Right atrium auricular region (tissue), 2 donors: ENCODE data around the gene MUSTN1. TPM values are rescaled to one million over a fixed set of nuclear protein-coding genes. Genes with fewer than 3 reads are reported as not detected.

Source experiments
- DNase-seq: peaks from one replicate; pipeline ENCODE4 v3.0.0-alpha.2; 2019; ENCODE audit warnings: low spot score
- H3K27ac ChIP-seq, 2 donors: fragments of 200-600 bp; sonication (generic); 1 replicate in 1 of 2; 2 replicates in 1 of 2; pipeline ENCODE4 v1.5.1; 2016 to 2019
- H3K27me3 ChIP-seq, 2 donors: fragments of 200-600 bp; sonication (generic); one replicate each; pipeline versions ENCODE4 v1.5.1 to v1.6.0; 2017 to 2019
- H3K36me3 ChIP-seq: fragments of 200-600 bp; sonication (generic); one replicate; pipeline ENCODE4 v1.5.1; 2016
- H3K4me1 ChIP-seq, 2 donors: fragments of 200-600 bp; sonication (generic); one replicate each; pipeline versions ENCODE4 v1.5.1 to v1.6.0; 2017 to 2019
- H3K4me3 ChIP-seq, 2 donors: fragments of 200-600 bp; sonication (generic); 1 replicate in 1 of 2; 2 replicates in 1 of 2; pipeline ENCODE4 v1.5.1; 2017 to 2019; ENCODE audit warnings: mild to moderate bottlenecking in 1 of 2, moderate library complexity in 1 of 2
- H3K9me3 ChIP-seq, 2 donors: fragments of 200-600 bp; sonication (generic); one replicate each; pipeline ENCODE4 v1.5.1; 2019
- CTCF ChIP-seq, 2 donors: fragments of 200-600 bp; sonication (generic); IDR thresholded peaks; one replicate each; pipeline ENCODE4 v1.5.1; 2019; ENCODE audit warnings: antibody characterized with exemption in 2 of 2
- total RNA-seq, 2 donors: library from RNA; depleted of rRNA; stranded (reverse); fragments of >200 nt; gene quantifications; one replicate each; pipeline ENCODE4 v1.1.0, GENCODE V29; 2016

MUSTN1 gene
- total RNA-seq, 2 donors from 2014 or later: 43.8 to 45.0 TPM

- H3K27me3 ChIP-seq: no peaks in the 10 kb centered on the region
- no peaks in the 10 kb centered on the region for H3K36me3 ChIP-seq
- H3K27ac ChIP-seq: no peak overlapping the region
- H3K4me1 ChIP-seq: no peaks in the 10 kb centered on the region
- no peak overlapping the region for H3K4me3 ChIP-seq
- no peak for TF ChIP-seq CTCF (IDR thresholded peaks at IDR 0.05)
- DNase-seq: no peak
- no peaks in the 10 kb centered on the region for H3K9me3 ChIP-seq
Measured at GRCh38 chr3:52872245-52872644, 37.4 kb upstream of the MUSTN1 start.

GRCh38 chr3:52871761-52872160, 36.9 kb upstream of the MUSTN1 start:
- H3K4me3 ChIP-seq: no peak overlapping the region
- H3K9me3 ChIP-seq: no peaks in the 10 kb centered on the region
- no peak for TF ChIP-seq CTCF (IDR thresholded peaks at IDR 0.05)
- no peak overlapping the region for H3K27ac ChIP-seq
- H3K27me3 ChIP-seq: no peaks in the 10 kb centered on the region
- H3K36me3 ChIP-seq: no peaks in the 10 kb centered on the region
- DNase-seq: no peak
- H3K4me1 ChIP-seq: no peaks in the 10 kb centered on the region

- TF ChIP-seq CTCF (IDR thresholded peaks at IDR 0.05): no peak
- no peak overlapping the region for H3K4me3 ChIP-seq
- H3K36me3 ChIP-seq: no peaks in the 10 kb centered on the region
- H3K27ac ChIP-seq: no peak overlapping the region
- DNase-seq: no peak
- no peaks in the 10 kb centered on the region for H3K9me3 ChIP-seq
- no peaks in the 10 kb centered on the region for H3K27me3 ChIP-seq
- H3K4me1 ChIP-seq: no peaks in the 10 kb centered on the region
Measured at GRCh38 chr3:52870471-52870870, 35.7 kb upstream of the MUSTN1 start.

GRCh38 chr3:52866427-52866826, 31.6 kb upstream of the MUSTN1 start:
- Histone ChIP-seq H3K4me3 (no peak overlapping the region), H3K27ac (no peak overlapping the region), H3K36me3 (peaks cover 4% of the 10 kb centered on the region), H3K4me1 (no peaks in the 10 kb centered on the region), H3K27me3 (no peaks in the 10 kb centered on the region), H3K9me3 (no peaks in the 10 kb centered on the region)
- no peak for DNase-seq
- no peak for TF ChIP-seq CTCF (IDR thresholded peaks at IDR 0.05)

- H3K9me3 ChIP-seq: no peaks in the 10 kb centered on the region
- no peaks in the 10 kb centered on the region for H3K4me1 ChIP-seq
- no peak overlapping the region for H3K27ac ChIP-seq
- H3K27me3 ChIP-seq: no peaks in the 10 kb centered on the region
- TF ChIP-seq CTCF (IDR thresholded peaks at IDR 0.05): no peak
- H3K4me3 ChIP-seq: no peak overlapping the region
- DNase-seq: no peak
- H3K36me3 ChIP-seq: peaks cover 4% of the 10 kb centered on the region
Measured at GRCh38 chr3:52865994-52866393, 31.2 kb upstream of the MUSTN1 start.

GRCh38 chr3:52860424-52860768, 25.6 kb upstream of the MUSTN1 start:
- no peak overlapping the region for H3K4me3 ChIP-seq
- no peaks in the 10 kb centered on the region for H3K4me1 ChIP-seq
- no peak overlapping the region for H3K27ac ChIP-seq
- no peaks in the 10 kb centered on the region for H3K27me3 ChIP-seq
- H3K36me3 ChIP-seq: peaks cover 4% of the 10 kb centered on the region
- TF ChIP-seq CTCF (IDR thresholded peaks at IDR 0.05): no peak
- no peak for DNase-seq
- H3K9me3 ChIP-seq: no peaks in the 10 kb centered on the region
